RCC 7860 (cell line): ENCODE results near the gene STXBP3.

Experiments
- DNase-seq: peaks from one replicate; pipeline ENCODE4 v3.0.0-alpha.2; 2015; ENCODE audit warnings: low spot score
- FAIRE-seq: peaks from 2 replicates; lab custom pipeline; 2012; peaks lifted over from hg19 to GRCh38; lab: Jason Lieb, UNC

The STXBP3 gene

DNA sequence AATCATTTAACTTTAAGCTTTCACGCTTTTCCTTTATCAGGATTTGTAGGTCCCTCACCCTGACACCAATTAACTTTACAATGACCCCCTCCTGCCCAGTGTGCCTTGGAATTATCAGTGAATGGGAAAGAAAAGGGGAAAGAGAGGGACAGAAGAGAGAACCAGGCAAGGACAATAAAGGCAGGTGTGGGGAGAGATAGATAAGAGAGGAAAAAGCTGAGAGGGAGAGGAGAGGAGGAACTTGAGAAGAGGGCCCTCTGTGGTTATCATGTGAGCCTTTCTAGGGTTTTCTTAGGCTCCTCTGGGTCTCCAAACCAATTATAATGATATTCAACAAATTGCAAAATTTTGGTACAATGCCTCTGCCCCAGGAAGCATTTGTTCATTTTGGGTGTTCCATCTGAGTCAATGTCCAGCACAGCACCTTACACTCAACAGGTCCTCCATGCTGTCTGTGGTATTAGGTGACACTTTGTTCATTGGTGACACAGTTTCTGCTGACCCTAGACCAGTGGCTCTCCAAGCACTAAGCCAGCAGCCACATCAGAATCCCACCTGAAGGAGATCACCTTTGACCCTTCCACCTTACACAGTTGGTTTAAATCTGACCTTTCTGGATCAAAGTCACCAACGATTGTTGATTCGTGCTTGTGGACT is 96.2 kb downstream of the STXBP3 start:
- DNase-seq (no peak), FAIRE-seq (no peak)

DNA sequence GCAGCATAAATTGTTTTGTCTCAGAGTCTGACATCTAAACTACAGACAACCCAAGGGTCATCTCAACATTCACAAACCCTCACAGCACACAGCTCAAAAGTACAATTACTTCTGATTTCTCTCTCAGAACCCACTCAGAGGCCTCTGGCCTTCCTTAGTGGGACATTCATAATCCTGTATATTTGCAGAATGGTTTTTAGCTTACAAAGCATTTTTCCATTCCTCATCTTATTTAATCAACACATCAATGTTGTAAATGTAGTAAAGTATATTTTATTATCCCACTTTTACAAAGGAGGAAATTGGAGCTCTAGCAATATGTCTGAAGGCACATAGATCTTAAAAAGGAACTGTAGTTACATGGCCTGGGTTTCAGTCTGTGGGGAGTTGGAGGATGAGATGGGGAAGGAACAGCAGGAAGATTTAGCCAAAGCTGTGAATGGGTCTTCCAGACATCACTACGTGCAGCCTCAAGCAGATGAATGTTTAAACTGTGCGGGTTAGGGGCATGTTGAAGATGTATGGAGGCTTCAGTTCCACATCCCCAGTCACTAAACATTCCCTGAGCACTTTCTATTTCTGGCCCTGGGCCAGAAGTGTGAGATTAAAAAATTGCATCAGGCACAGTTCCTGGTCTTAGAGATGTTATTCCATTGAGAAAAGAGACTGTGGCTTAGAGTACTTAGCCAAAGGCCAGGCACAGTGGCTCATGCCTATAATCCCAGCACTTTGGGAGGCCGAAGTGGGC is 97.1 kb downstream of the STXBP3 start:
- no peak for FAIRE-seq
- DNase-seq, result no peak

- no peak for FAIRE-seq
Measured at GRCh38 chr1:108845446-108845845, 99.0 kb downstream of the STXBP3 start.

GRCh38 chr1:108845991-108846390 is 99.5 kb downstream of the STXBP3 start:
- FAIRE-seq (no peak), DNase-seq (no peak)

More at GRCh38 chr1:108845446-108845845, 99.0 kb downstream of the STXBP3 start:
- DNase-seq, result no peak

DNA sequence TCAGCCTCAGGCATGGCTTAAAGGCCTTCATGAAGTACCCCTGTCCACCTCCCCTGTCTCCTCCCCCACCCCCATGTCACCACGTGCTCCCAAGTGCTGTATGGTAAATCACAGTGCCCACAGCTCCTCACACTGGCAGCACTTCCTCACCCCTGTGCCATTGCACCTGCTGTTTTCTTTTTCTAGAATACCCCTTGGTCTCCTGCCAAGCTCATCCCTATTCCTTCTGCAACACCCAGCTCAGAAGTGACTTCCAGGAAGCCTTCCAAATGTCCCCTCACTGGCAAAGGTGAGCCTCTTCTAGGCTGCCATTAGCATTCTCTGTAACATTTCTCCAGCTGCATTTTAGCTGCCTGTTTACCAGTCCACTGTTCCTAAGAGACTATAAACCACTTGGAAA is 101.0 kb downstream of the STXBP3 start:
- no peak for FAIRE-seq

DNA sequence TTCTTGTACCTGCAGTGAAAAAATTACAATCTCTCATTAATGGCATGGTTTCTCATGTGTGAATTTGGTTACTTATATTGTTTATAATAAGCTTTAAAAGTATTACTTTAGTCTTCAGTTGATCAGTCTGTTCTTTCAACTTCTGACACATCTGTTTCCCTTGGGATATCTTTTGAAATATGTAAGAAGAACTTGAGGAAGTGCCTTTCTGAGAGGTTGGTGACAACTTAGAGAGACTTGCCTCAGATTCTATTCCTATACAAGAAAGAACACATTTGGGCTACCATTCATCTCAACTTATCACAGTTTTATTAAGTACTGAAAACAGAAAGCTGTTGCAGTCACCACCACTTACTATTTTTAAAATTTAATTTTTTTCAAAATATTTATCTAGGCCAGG is 102.3 kb downstream of the STXBP3 start:
- FAIRE-seq (no peak), DNase-seq (no peak)

More for the DNA sequence above, 101.0 kb downstream of the STXBP3 start:
- DNase-seq, result no peak

DNA sequence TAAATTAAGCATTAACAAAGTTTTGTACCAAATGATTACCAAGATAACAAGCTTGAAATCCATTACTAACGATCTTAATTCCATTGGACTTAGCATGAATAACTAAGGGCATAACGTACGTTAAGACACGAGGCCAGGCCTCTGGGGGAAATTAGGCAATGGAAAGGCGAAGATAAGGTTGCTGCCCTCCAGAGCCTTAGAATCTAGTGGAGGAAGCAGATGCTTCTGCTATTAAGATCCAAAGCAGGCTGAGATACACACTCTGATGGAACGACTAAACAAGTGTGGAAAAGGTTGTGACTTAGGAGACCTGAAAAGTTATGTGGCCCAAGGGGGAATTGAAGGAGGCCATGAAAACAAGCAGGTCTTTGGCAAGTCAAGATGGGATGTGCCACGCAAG is 104.5 kb downstream of the STXBP3 start:
- DNase-seq (no peak), FAIRE-seq (no peak)

DNA sequence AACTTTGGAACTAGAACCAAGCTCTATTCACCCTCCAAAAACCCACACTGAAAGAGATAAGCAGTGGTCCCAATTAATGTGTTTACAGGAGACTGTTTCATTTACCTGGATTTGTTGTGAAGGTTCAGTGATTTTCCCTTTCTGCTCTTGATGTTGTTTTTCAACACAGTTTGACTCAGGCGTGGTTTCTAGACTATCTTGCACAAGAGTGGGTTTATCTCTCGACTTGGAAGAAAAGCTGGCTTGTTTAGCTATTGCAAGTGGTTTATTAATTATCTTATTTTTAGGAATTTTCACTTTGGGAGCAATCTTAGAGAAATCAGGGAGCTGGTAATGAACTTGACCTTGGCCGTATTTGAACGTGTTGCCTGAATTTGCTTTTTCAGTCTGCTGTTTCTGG is 105.1 kb downstream of the STXBP3 start:
- FAIRE-seq (no peak), DNase-seq (no peak)

- FAIRE-seq, result no peak
- no peak for DNase-seq
Measured at GRCh38 chr1:108852221-108852975, 105.9 kb downstream of the STXBP3 start.

- no peak for DNase-seq
- FAIRE-seq, result no peak
Measured at GRCh38 chr1:108854221-108855019, 107.9 kb downstream of the STXBP3 start.

- FAIRE-seq (no peak), DNase-seq (no peak)
Measured at GRCh38 chr1:108856994-108857393, 110.5 kb downstream of the STXBP3 start, which contains the start of gene AKNAD1. AKNAD1 (minus strand) TSS chr1:108857094; CDS start chr1:108852664, 4,430 bp downstream.

DNA sequence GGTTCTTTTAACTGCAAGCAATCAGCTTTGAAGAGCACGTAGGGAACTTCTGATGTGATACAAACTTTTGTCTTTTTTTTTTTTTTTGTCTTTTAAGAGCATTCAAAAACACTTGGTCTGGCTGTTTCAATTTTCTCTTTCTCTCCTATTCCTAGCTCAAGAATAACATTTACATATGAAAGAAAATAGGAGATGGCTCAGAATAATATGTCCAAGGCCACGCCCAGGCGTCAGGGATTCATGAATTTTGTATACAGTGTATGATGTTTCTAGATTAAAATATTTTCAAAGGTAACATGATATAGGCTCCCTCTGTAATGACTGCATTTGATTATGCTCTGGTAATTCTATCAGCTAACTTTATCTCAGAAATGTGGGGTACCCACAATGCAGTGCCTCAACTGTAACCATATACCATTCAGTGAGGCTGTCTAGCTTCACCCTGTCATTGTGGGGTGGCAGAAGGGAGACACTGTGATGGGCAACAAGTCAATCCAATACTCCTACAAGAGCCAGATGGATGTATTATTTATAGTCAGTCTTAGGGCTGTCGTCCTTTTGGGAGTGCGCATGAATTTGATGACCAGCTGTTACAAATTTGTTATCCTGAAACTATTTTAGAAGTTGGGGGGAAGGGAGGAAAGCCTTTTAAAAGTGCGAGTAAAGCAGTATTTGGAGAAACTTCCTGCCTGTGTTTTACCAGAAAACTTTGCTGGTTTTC is 111.9 kb downstream of the STXBP3 start:
- FAIRE-seq, result no peak
- DNase-seq, result no peak
